Activated effector memory CD4-positive, alpha-beta T cell treated with anti-CD3 and anti-CD28 coated beads, Interleukin-2, amount 50 U/mL, for 16 hours (primary cell): ENCODE results near the gene GALNT6.

Experiments used
- DNase-seq: peaks from one replicate; pipeline ENCODE4 v3.0.0-alpha.2; 2020

The GALNT6 gene

DNA sequence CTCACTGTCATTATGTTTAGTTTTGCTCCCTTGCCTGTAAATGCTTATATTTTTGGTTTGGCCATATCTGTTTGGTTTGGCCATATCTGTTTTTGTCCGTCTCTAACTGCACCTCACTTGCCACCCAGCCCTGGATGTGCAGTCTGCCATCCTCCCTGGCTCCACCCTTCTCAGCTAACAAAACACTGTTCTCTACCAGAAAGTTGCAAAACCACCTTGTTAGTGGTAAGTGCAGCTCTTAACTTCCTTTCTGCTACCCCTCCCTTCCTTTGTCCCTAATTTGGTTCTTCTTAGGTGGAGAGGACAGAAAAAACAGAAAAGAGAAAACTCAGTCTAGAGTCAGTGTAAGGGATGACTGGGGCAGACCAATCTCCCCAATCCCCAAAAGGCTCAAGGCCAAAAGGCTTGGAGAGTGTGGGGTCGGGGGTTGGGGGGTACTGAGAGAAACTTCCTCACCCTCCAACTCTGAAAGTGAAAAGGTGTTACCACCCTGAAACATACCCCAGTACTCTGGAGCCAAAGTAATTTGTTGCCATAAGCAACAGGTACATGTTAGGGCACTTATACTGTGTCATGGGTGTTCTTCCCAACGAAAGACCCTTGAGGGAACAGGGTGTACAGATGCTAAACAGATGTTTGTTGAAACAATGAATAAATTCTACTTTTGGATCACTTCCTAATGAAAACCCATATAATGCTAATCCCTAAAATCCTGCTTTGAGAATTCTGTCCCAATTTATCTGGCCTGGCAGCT, 72.2 kb downstream of the GALNT6 start:
- peak; percentile 67 for DNase-seq

DNA sequence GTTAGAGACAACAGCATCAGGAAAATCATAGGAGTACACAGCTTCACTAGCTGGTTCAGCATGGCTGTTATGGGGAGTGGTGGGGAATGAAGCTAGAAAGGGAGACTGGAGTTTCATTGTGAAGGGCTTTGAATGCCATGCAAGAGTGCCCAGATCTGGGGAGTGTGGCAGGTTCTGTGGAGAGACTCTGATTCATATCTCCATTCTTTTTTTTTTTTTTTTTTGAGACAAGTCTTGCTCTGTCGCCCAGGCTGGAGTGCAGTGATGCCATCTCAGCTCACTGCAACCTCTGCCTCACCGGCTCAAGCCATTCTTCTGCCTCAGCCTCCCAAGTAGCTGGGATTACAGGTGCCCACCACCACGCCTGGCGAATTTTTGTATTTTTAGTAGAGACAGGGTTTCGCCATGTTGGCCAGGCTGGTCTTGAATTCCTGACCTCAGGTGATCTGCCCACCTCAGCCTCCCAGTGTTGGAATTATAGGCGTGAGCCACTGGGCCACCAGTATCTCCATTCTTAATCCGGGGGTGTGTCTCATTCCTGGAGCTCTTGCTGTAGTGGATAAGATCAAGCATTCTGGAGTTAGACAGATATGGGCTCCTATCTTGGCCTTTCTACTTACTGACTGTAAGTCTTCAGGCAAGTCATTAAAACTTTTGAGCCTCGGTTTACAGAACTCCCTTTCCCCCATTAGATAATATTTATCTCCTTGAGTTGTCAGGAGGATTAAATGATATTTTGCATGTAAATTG, 73.0 kb downstream of the GALNT6 start:
- peak; percentile 65 for DNase-seq

DNA sequence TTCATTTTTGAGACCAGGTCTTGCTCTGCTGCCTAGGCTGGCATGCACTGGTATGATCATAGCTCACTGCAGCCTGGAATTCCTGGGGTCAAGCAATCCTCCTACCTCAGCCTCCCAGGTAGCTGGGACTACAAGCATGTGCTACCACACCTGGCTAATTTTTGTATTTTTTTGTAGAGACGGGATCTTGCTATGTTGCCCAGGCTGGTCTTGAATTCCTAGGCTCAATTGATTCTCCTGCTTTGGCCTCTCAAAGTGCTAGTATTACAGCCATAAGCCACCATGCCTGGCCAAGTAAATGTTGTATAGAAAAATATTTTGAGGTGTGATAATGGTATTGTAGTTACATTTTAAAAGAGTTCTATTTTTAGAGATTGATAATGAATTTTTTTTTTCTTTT, 79.8 kb downstream of the GALNT6 start:
- no peak for DNase-seq

DNA sequence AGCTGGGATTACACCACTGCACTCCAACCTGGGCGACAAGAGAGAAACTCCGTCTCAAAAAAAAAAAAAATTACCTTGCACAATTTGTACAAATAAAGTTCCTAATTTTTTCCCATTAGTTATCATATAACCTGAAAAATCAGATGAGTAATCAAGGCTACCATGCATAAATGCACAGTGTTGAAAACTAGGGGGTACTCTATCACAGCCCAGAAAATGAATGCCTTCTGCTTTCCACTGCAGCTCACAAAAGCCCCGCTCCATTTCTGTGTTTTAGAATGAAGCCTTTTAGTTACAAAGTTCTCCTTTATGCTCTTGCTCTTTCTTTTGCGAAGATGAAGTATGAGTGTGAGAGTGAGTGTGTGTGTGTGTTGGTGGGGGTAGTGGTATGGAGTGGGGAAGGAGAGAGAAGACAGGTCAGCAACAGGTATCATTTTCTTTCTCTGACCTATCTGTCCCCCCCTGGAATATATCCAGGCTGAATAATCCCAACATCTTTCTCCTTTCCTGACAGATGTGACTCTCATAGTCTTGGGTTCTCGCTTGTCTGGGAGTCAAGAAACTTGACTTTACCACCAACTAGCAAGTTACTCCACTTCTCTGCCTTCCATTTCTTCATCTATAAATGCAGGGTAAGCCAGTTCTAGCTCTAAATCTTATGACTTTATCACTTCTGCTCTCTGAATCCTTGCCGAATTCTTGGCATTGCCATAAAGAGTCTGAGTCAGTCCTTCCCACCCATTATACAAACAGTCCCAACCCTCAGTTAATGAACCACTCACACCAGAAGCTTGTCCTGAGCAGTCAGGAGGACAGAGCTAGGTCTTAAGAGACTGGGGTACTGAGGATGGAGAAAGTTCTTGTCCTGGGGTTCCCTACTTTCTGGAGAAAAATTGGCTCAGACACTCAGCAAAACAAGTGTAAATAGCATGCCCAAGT, 83.3 kb downstream of the GALNT6 start:
- DNase-seq: no peak

DNA sequence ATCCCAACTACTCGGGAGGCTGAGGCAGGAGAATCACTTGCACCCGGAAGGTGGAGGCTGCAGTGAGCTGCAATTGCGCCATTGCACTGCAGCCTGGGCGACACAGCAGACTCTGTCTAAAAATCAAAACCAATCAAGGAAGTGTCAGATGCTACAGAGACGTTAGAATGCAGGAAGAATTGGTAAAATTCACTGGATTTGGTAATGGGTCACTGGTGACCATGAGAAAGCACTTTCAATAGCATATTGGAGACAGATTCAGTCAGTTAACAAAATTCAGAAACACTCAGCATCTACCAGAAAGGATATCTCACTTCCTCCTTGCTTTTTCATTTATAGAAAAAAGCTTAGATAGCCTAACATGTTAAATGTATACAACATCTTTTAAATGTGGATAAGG, 84.7 kb downstream of the GALNT6 start:
- DNase-seq: no peak
